ENCODE data around the gene KCNE3. TPM values are rescaled to one million over a fixed set of nuclear protein-coding genes. Genes with fewer than 3 reads are reported as not detected.

Gene KCNE3
- total and polyA plus RNA-seq, 2 of the 13 experiments (the other 11 are each of a cell fraction or from before 2014, with no cell fraction given) = 0.33 to 2.2 TPM

DNA sequence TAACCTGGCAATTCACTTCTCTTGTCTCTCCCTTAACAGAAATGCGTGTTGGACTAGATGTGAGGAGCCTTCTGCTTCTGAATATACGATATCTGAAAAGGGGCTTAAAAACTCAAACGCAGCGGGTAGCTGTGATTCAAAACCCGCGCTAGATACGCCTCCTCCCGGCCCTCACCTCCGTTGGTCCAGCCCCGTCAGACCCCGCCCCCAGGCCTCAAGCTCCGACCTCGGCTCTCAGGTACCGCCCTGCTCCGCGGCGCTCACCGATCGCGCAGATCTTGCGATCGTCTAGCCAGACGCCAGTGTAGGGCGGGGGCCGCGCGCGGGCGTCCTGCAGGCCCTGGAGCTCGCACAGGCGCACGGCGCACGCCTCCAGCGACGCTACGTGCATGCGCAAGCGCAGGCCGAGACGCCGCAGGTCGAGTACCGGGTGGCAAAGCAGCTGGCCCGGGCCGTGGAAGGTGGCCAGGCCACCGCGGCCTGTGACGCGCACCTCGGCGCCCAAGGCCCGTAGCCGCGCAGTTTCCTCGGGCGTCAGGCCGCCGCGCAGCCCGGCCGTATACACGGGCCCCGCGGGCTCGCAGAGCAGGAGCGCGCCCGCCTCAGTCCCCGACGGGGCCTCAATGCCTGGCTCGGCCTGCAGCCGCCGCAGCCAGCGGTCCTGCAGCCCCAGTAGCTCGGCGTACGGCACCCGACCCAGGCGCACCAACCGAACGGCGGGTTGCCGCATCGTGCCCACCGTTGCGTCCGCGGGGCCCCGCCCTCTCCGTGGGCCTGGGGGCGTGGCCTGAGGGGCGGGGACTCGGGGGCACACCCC, 25.8 kb upstream of the KCNE3 start, which contains the start of gene LIPT2 (continued):
- TF ChIP-seq, protein P1, sequence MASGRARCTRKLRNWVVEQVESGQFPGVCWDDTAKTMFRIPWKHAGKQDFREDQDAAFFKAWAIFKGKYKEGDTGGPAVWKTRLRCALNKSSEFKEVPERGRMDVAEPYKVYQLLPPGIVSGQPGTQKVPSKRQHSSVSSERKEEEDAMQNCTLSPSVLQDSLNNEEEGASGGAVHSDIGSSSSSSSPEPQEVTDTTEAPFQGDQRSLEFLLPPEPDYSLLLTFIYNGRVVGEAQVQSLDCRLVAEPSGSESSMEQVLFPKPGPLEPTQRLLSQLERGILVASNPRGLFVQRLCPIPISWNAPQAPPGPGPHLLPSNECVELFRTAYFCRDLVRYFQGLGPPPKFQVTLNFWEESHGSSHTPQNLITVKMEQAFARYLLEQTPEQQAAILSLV (CRISPR knock-in tag; IDR thresholded peaks at IDR 0.05; ENCODE audit: borderline replicate concordance) = peak; percentile 92; the same call in 1 of the 2 replicates
- TF ChIP-seq ZMYM4 (CRISPR knock-in tag; IDR thresholded peaks at IDR 0.05) (peak; percentile 92), ZNF605 (CRISPR knock-in tag; IDR thresholded peaks at IDR 0.05) (peak; percentile 28; the same call in 1 of the 2 replicates), SPEN (CRISPR knock-in tag; IDR thresholded peaks at IDR 0.05; ENCODE audit: low read depth) (peak; percentile 93), JUNB (CRISPR knock-in tag; IDR thresholded peaks at IDR 0.05; ENCODE audit: borderline replicate concordance) (no peak), MAF1 (CRISPR knock-in tag; IDR thresholded peaks at IDR 0.05; ENCODE audit: borderline replicate concordance) (no peak), TRIM24 (CRISPR knock-in tag; IDR thresholded peaks at IDR 0.05) (no peak), ZFP36L2 (CRISPR knock-in tag; IDR thresholded peaks at IDR 0.05) (no peak), NR2F1 (CRISPR knock-in tag; IDR thresholded peaks at IDR 0.05) (no peak), ZNF329 (CRISPR knock-in tag; IDR thresholded peaks at IDR 0.05; ENCODE audit: low read depth) (no peak; the same call in none of the 2 replicates), ZBTB7B (CRISPR knock-in tag; IDR thresholded peaks at IDR 0.05) (no peak), ZSCAN9 (CRISPR knock-in tag; IDR thresholded peaks at IDR 0.05; ENCODE audit: borderline replicate concordance) (no peak; the same call in 1 of the 2 replicates), SRSF9 (IDR thresholded peaks at IDR 0.05; ENCODE audit: borderline replicate concordance, insufficient read depth, low read depth, low read length, poor library complexity, severe bottlenecking) (no peak), ELF4 (CRISPR knock-in tag; IDR thresholded peaks at IDR 0.05; ENCODE audit: borderline replicate concordance) (no peak), NKX3-1 (CRISPR knock-in tag; IDR thresholded peaks at IDR 0.05) (0 out of 2 replicates have a peak, but pooled peaks have one; percentile 38)
- TF ChIP-seq, protein P2, sequence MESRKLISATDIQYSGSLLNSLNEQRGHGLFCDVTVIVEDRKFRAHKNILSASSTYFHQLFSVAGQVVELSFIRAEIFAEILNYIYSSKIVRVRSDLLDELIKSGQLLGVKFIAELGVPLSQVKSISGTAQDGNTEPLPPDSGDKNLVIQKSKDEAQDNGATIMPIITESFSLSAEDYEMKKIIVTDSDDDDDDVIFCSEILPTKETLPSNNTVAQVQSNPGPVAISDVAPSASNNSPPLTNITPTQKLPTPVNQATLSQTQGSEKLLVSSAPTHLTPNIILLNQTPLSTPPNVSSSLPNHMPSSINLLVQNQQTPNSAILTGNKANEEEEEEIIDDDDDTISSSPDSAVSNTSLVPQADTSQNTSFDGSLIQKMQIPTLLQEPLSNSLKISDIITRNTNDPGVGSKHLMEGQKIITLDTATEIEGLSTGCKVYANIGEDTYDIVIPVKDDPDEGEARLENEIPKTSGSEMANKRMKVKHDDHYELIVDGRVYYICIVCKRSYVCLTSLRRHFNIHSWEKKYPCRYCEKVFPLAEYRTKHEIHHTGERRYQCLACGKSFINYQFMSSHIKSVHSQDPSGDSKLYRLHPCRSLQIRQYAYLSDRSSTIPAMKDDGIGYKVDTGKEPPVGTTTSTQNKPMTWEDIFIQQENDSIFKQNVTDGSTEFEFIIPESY (CRISPR knock-in tag; IDR thresholded peaks at IDR 0.05) = no peak
- TF ChIP-seq, protein P3, sequence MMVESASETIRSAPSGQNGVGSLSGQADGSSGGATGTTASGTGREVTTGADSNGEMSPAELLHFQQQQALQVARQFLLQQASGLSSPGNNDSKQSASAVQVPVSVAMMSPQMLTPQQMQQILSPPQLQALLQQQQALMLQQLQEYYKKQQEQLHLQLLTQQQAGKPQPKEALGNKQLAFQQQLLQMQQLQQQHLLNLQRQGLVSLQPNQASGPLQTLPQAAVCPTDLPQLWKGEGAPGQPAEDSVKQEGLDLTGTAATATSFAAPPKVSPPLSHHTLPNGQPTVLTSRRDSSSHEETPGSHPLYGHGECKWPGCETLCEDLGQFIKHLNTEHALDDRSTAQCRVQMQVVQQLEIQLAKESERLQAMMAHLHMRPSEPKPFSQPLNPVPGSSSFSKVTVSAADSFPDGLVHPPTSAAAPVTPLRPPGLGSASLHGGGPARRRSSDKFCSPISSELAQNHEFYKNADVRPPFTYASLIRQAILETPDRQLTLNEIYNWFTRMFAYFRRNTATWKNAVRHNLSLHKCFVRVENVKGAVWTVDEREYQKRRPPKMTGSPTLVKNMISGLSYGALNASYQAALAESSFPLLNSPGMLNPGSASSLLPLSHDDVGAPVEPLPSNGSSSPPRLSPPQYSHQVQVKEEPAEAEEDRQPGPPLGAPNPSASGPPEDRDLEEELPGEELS (CRISPR knock-in tag; IDR thresholded peaks at IDR 0.05) = no peak; the same call in 1 of the 2 replicates
- TF ChIP-seq, protein P4, sequence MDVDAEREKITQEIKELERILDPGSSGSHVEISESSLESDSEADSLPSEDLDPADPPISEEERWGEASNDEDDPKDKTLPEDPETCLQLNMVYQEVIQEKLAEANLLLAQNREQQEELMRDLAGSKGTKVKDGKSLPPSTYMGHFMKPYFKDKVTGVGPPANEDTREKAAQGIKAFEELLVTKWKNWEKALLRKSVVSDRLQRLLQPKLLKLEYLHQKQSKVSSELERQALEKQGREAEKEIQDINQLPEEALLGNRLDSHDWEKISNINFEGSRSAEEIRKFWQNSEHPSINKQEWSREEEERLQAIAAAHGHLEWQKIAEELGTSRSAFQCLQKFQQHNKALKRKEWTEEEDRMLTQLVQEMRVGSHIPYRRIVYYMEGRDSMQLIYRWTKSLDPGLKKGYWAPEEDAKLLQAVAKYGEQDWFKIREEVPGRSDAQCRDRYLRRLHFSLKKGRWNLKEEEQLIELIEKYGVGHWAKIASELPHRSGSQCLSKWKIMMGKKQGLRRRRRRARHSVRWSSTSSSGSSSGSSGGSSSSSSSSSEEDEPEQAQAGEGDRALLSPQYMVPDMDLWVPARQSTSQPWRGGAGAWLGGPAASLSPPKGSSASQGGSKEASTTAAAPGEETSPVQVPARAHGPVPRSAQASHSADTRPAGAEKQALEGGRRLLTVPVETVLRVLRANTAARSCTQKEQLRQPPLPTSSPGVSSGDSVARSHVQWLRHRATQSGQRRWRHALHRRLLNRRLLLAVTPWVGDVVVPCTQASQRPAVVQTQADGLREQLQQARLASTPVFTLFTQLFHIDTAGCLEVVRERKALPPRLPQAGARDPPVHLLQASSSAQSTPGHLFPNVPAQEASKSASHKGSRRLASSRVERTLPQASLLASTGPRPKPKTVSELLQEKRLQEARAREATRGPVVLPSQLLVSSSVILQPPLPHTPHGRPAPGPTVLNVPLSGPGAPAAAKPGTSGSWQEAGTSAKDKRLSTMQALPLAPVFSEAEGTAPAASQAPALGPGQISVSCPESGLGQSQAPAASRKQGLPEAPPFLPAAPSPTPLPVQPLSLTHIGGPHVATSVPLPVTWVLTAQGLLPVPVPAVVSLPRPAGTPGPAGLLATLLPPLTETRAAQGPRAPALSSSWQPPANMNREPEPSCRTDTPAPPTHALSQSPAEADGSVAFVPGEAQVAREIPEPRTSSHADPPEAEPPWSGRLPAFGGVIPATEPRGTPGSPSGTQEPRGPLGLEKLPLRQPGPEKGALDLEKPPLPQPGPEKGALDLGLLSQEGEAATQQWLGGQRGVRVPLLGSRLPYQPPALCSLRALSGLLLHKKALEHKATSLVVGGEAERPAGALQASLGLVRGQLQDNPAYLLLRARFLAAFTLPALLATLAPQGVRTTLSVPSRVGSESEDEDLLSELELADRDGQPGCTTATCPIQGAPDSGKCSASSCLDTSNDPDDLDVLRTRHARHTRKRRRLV (CRISPR knock-in tag; IDR thresholded peaks at IDR 0.05) = no peak

Data from HepG2 (cell line).